Uterus (tissue), 2 donors: Measurements from ENCODE around the gene OPCML.

Experiments used
- POLR2A ChIP-seq, 2 donors: fragments of 450-650 bp; IDR thresholded peaks; one replicate each; pipeline ENCODE4 v1.6.1; 2016; ENCODE audit warnings: antibody characterized with exemption in 2 of 2, mild to moderate bottlenecking in 1 of 2, moderate library complexity in 1 of 2
- TF ChIP-seq, protein P1 (sequence below), 4 experiments: fragments of 200-600 bp in 2 of 4; fragments of 450-650 bp in 2 of 4; sonication (generic) in 2 of 4; IDR thresholded peaks; one replicate each; pipeline ENCODE4 v1.5.1; 2016 to 2019; ENCODE audit warnings: antibody characterized with exemption in 4 of 4, mild to moderate bottlenecking in 2 of 4, moderate library complexity in 1 of 4

DNA sequence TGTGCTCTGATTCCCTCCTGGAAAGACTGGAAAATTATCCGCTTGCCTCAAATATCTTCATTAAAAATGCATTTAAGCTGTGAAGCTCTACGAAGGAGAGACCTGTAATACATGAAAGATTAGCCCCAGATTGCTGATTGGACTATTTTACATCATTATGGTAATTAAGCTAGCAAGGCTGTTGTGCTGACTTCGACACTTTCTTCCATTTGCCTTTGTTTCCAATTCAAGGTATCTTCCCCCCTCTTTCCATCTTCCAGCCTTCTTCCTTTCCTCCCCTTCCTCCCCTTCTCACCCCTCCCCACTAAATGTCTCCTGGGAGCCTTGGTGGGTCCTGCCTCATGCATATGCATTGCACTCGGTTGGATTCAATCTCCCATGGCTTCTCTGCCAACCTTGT, 710.8 kb downstream of the OPCML start:
- TF ChIP-seq, protein P1, sequence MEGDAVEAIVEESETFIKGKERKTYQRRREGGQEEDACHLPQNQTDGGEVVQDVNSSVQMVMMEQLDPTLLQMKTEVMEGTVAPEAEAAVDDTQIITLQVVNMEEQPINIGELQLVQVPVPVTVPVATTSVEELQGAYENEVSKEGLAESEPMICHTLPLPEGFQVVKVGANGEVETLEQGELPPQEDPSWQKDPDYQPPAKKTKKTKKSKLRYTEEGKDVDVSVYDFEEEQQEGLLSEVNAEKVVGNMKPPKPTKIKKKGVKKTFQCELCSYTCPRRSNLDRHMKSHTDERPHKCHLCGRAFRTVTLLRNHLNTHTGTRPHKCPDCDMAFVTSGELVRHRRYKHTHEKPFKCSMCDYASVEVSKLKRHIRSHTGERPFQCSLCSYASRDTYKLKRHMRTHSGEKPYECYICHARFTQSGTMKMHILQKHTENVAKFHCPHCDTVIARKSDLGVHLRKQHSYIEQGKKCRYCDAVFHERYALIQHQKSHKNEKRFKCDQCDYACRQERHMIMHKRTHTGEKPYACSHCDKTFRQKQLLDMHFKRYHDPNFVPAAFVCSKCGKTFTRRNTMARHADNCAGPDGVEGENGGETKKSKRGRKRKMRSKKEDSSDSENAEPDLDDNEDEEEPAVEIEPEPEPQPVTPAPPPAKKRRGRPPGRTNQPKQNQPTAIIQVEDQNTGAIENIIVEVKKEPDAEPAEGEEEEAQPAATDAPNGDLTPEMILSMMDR (IDR thresholded peaks at IDR 0.05): no peak
- TF ChIP-seq POLR2A (IDR thresholded peaks at IDR 0.05): no peak
